Omental fat pad (tissue), 4 donors: Measurements from ENCODE around the gene GFPT1. TPM values are rescaled to one million over a fixed set of nuclear protein-coding genes. Genes with fewer than 3 reads are reported as not detected.

Source experiments
- ATAC-seq: fragments of 150-250 bp; one replicate; pipeline ENCODE4 v1.9.1; 2016; ENCODE audit warnings: mild to moderate bottlenecking, moderate library complexity; ENCODE audit not compliant: low FRiP score
- DNase-seq: peaks from one replicate; pipeline ENCODE4 v3.0.0-alpha.2; 2019; ENCODE audit warnings: low spot score
- total RNA-seq, 4 donors: library from RNA; depleted of rRNA; stranded (reverse); fragments of >200 nt; gene quantifications; one replicate each; pipeline ENCODE4 v1.1.0, GENCODE V29; 2016
- TF ChIP-seq, protein P1 (sequence below), 3 donors: fragments of 450-650 bp; IDR thresholded peaks; one replicate each; pipeline ENCODE4 v1.5.1; 2016 to 2017; ENCODE audit warnings: antibody characterized with exemption in 3 of 3, mild to moderate bottlenecking in 3 of 3, moderate library complexity in 2 of 3

GFPT1 gene
- total RNA-seq, 4 donors from 2014 or later = 32.9 to 105 (median 54.5) TPM

DNA sequence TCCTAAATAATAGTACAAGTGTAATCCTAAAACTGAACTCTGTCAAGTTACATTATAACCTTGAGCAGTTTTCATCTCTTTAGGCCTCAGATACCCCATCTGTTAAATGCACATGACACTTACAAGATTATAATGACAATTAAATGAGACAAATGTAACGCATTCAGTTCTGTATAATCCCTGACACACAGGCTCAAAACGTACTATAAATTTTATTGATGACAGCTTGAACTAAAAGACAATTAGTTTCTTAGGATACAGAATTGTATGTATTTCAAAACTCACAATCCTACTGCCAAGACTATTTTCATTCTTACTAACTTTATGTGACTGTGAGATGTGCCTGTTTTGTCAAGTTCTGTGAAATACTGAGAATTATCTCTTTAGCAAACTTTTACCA is 56.2 kb downstream of the GFPT1 start:
- DNase-seq = no peak
- no peak for ATAC-seq
- TF ChIP-seq, protein P1, sequence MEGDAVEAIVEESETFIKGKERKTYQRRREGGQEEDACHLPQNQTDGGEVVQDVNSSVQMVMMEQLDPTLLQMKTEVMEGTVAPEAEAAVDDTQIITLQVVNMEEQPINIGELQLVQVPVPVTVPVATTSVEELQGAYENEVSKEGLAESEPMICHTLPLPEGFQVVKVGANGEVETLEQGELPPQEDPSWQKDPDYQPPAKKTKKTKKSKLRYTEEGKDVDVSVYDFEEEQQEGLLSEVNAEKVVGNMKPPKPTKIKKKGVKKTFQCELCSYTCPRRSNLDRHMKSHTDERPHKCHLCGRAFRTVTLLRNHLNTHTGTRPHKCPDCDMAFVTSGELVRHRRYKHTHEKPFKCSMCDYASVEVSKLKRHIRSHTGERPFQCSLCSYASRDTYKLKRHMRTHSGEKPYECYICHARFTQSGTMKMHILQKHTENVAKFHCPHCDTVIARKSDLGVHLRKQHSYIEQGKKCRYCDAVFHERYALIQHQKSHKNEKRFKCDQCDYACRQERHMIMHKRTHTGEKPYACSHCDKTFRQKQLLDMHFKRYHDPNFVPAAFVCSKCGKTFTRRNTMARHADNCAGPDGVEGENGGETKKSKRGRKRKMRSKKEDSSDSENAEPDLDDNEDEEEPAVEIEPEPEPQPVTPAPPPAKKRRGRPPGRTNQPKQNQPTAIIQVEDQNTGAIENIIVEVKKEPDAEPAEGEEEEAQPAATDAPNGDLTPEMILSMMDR (IDR thresholded peaks at IDR 0.05) = no peak

DNA sequence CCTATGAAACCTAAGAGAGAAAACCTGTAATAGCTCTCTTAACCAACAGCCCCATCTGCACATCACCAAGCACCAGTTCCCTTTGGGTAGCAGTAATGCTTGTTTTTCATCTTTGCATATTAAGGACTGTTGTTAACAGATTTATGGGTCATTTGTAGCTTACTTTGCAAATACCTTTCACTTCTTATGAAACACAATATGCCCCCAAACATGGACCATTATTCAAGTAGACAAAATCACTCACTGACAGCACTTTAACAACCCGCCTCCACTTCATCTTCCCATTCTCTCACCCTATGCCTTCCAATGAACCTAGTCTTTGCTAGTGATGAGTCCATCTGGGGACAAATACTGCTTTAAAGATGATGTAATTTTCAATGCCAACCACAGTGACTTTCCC is 64.4 kb downstream of the GFPT1 start:
- TF ChIP-seq, protein P1 (IDR thresholded peaks at IDR 0.05) = no peak
- no peak for DNase-seq
- no peak for ATAC-seq

DNA sequence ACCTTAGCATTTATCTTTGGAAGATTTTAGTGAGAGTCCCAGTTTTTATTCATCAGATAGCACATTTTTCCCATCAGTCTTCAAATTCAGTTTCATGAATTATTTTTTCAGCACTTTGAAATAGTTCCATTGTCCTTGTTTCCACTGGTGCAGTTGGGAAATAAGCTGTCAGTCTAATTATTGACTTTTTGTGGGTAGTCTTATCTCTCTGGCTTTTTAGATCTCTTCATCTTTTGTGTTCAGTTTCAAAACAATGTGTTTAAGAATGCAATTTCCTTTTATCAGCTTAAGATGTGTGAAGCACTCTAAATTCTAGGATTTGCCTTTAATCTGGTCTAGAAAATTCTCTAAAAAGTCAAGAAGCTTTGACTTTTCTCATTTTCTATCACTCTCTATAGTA is 70.5 kb downstream of the GFPT1 start:
- ATAC-seq = no peak
- TF ChIP-seq, protein P1 (IDR thresholded peaks at IDR 0.05) = no peak
- no peak for DNase-seq

DNA sequence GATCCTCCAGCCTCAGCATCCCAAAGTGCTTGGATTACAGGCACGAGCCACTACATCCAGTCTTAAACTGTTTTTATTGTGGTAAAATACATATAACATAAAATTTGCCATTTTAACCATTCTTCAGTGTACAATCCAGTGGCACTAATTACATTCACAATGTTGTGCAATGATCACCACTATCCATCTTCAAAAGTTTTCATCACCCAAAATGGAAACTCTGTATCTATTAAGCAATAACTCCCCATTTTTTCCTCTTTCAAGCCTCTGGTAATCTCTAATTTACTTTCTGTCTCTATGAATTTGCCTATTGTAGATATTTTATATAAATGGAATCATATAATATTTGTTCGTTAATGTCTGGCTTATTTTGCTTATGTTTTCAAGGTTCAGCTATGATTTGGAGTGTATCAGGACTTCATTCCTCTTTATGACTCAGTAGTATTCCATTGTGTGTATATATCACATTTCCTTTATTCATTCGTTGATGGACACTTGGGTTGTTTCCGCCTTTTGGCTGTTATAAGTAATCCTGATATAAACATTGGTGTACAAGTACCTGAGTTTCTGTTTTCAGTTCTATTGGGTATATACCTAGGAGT is 71.8 kb downstream of the GFPT1 start:
- DNase-seq (no peak), ATAC-seq (no peak)
- TF ChIP-seq, protein P1 (IDR thresholded peaks at IDR 0.05) = no peak

DNA sequence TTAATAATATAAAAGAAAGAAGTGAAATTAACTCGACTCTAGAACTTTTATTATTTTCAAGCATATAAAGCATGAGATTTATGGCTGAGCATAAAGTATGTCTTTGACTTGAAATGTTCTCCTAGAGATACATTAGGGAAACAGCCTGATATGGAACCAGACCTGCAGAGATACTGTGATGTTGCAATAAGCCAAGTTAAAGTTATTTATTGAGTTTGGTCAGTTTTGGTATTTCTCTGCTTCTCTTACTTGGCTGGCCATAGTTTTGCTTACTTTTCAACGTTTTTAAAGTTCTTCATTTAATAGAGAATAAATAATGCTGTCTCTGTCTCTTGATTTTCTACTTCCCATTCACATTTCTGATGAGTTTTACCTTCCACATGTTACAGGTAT is 76.0 kb downstream of the GFPT1 start:
- DNase-seq = no peak
- TF ChIP-seq, protein P1 (IDR thresholded peaks at IDR 0.05) = no peak
- no peak for ATAC-seq

DNA sequence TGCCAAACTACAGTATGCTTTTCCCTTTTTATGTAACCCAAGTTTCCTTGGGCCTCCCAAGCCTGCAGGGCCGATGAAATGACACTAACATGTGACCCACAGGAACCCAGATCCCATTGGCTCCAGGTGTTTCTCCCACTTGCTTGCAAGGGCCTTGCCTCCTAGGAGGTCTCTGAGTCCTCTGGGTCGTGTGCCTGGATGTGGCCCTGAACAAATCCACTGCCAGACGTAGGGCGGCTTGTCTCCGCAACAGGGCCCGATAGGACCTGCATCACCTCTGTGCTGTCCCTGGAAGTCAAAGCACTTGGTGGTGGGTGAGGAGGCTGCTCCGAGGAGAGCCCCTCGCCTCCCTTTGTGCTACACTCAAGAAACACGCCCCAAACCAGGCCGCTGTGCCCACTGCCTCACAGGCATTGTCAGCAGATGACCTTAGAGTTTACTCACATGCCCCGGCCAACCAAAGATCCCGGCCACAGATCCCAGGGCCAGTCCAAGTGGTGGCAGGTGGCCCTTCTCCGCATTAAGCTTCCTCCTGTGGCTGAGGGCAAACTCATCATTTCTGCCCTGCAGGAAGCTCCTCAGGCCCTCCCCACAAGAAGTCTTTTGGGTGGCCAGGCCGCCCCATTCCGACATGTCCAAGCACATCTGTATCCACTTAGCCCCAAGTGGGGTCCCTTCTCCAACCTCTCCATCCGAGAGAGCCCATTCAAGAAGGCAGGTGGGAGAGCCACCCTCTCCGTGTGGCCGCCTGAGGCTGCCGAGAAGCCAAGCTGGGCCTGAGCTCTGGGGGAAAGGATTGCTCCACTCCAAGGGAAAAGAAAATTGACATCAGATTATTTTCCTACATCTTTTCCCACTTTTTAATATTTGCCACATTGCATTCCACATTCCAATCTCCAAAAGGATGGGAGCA is 76.7 kb downstream of the GFPT1 start:
- DNase-seq (no peak), ATAC-seq (no peak)
- TF ChIP-seq, protein P1 (IDR thresholded peaks at IDR 0.05) = no peak
